ENCODE measurements around the gene ABCB8.

The ABCB8 gene

DNA sequence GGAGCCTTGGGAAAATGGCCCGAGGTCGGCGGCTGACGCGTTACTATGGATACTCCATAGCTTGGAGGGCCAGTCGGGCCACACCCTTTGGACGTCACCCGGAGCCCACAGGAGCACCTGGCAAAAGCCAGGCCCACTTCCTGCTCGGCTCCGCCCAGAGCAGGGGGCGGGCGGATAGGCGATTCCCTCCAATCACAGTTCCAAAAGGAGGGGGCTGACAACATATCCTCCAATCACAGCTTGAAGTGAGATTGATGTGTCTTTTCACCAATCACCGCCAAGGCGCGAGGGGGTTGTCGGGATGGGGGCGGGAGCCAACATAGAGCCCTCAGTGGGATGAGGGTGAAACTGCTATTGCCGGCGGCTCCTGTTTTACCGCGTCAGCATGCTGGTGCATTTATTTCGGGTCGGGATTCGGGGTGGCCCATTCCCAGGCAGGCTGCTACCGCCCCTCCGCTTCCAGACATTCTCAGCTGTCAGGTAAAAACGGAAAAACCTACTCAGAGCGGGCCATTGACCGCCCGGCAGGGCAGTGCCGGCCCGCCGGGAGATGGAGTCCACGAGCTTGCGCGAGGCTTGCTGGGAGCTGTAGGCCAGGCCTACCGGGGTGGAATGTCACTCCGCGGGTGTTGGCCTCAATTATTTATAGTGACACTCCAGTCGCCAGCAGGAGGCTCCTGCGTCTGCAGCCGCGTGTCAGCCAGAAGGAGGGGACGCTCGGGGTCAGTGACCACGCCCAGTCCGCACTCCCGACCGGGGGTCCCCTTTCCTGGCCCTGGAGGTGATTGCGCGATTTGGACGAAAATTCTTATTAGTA, at the start of gene ABCB8:
Gene ABCB8 (plus strand): TSS at position 320 of the 817 bp plus-strand sequence. CDS start 66 bp downstream, at position 386.
- peak; percentile 100 for DNase-seq (ENCODE audit: low spot score)
- TF ChIP-seq, protein P1, sequence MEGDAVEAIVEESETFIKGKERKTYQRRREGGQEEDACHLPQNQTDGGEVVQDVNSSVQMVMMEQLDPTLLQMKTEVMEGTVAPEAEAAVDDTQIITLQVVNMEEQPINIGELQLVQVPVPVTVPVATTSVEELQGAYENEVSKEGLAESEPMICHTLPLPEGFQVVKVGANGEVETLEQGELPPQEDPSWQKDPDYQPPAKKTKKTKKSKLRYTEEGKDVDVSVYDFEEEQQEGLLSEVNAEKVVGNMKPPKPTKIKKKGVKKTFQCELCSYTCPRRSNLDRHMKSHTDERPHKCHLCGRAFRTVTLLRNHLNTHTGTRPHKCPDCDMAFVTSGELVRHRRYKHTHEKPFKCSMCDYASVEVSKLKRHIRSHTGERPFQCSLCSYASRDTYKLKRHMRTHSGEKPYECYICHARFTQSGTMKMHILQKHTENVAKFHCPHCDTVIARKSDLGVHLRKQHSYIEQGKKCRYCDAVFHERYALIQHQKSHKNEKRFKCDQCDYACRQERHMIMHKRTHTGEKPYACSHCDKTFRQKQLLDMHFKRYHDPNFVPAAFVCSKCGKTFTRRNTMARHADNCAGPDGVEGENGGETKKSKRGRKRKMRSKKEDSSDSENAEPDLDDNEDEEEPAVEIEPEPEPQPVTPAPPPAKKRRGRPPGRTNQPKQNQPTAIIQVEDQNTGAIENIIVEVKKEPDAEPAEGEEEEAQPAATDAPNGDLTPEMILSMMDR (IDR thresholded peaks at IDR 0.05; ENCODE audit: borderline replicate concordance, control extremely low read depth, extremely low read depth, insufficient read depth, missing control alignments), result peak; percentile 10
- in situ Hi-C loops (cut with MboI; ENCODE audit: low sequenced_read_pairs, unreplicated experiment), result no loop called here

DNA sequence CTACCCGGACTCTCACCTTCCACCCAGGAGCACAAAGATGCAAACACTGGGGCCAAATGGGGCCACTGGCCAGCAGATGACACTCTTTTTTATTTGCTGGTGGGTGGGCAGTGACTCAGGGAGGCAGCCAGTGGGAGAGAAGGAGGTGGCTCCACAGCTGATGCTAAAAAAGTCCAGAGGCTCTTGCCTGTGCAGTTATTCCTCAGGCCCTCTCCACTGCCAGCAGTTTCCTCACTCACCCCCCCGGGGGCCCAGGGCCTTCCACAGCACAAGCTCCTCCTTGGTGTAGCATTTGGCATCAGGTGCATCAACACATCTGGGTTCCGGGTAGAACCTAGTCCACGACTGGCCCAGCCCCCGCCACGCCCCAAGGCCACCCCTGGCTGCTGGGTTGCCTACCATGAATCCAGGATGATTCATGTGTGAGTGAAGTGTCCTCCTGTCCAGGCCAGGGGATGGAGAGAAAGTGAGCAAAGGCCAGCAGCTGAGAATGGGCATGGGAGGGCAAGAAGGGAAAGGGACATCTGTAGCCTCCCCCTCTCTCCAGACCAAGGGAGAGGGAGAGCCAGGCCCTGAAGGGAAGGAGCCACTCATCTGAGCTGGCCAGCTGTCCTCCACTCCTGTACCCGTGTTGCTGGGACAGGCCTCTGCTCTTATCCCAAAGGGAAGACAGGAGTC, 48.4 kb upstream of the ABCB8 start:
- no peak for DNase-seq (ENCODE audit: low spot score)
- TF ChIP-seq, protein P1 (IDR thresholded peaks at IDR 0.05; ENCODE audit: borderline replicate concordance, control extremely low read depth, extremely low read depth, insufficient read depth, missing control alignments), result no peak
- in situ Hi-C loops (cut with MboI; ENCODE audit: low sequenced_read_pairs, unreplicated experiment), result loop anchor here (10.0 kb wide), 1 partner anchor 205 kb away; no protein-coding TSS in a partner anchor

DNA sequence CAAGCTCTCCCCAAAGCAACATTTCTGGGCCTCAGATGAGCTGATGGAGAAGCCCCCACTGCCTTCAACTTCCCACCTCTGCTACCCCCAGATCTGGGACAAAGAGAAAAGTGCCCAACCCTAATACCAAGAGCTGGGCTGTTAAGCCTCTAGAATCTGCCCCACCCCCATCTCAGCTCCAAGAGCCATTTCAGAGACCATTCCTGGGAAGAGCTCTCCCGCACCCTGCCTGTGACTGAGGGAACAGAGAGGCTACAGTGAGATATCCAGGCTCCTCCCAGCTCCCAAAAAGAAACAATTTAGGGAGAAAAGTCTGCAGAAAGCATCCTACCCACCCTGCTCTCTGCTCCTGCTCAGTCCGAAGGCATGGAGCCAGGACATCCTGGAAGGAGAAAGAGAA, 47.6 kb upstream of the ABCB8 start:
- in situ Hi-C loops (cut with MboI; ENCODE audit: low sequenced_read_pairs, unreplicated experiment), result loop anchor here (10.0 kb wide), 1 partner anchor 206 kb away; no protein-coding TSS in a partner anchor
- no peak for DNase-seq (ENCODE audit: low spot score)
- TF ChIP-seq, protein P1 (IDR thresholded peaks at IDR 0.05; ENCODE audit: borderline replicate concordance, control extremely low read depth, extremely low read depth, insufficient read depth, missing control alignments), result no peak

DNA sequence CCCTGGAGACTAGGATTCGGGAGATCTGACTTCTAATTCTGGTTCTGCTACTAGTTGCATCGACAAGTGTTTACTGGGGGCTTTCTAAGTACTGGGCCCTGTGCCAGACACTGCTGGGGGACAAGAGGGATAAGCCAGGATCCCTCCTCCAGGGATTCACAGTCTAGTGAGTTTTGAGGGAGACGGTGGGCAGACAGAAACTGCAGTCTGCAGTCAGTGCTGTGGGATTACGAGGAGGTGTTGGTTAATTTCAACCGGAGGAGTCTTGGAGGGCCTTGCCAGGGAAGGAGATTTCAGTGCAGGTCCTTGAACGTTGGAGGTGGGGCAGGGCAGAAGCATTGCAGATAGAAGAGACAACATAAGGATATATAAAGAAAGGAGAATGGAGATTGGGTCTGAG, 46.6 kb upstream of the ABCB8 start:
- DNase-seq (ENCODE audit: low spot score), result no peak
- TF ChIP-seq, protein P1 (IDR thresholded peaks at IDR 0.05; ENCODE audit: borderline replicate concordance, control extremely low read depth, extremely low read depth, insufficient read depth, missing control alignments), result no peak
- in situ Hi-C loops (cut with MboI; ENCODE audit: low sequenced_read_pairs, unreplicated experiment), result loop anchor here (10.0 kb wide), 1 partner anchor 207 kb away; no protein-coding TSS in a partner anchor

DNA sequence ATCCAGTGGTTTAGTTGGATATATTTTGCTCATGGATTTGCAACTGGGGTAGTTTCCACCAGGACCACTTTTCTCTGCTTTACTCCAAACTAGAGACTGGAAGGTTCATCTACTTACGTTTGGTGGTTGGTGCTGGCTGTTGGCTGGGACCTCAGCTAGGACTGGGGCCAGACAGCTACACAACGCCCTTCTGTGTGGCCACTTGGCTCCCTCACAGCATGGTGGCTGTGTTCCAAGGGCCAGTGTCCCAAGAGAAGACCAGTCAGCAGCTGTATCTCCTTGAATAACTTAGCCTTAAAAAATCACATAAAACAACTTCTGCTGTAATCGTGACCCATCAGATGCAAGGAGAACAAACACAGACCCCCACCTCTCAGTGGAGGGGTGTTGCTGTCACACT, 45.9 kb upstream of the ABCB8 start:
- no peak for DNase-seq (ENCODE audit: low spot score)
- TF ChIP-seq, protein P1 (IDR thresholded peaks at IDR 0.05; ENCODE audit: borderline replicate concordance, control extremely low read depth, extremely low read depth, insufficient read depth, missing control alignments), result no peak
- in situ Hi-C loops (cut with MboI; ENCODE audit: low sequenced_read_pairs, unreplicated experiment), result loop anchor here (10.0 kb wide), 1 partner anchor 208 kb away; no protein-coding TSS in a partner anchor

DNA sequence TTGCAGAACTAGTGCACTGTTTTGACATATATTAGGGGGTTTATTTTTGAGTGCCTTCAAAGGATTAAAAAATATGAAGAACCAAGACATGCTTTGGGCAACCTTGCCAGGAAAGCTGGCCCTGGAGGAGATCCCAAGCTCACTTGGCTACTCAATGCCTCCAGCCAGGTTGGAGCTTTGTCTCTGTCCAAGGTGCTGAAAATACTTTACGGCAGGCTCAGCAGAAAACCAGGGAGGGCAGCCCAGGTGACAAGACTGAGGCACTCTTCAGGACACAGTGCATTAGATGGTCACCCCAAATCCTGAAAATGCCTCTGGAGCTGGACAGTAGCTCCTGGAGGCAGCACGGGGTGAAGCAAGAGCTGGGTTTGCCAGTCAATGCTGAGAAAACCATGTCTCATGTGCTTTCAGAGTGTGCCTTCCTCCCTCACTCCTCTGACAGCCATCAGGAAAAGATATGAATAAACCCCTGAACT, 44.3 kb upstream of the ABCB8 start:
- no peak for DNase-seq (ENCODE audit: low spot score)
- TF ChIP-seq, protein P1 (IDR thresholded peaks at IDR 0.05; ENCODE audit: borderline replicate concordance, control extremely low read depth, extremely low read depth, insufficient read depth, missing control alignments), result no peak
- in situ Hi-C loops (cut with MboI; ENCODE audit: low sequenced_read_pairs, unreplicated experiment), result loop anchor here (10.0 kb wide), 1 partner anchor 209 kb away; no protein-coding TSS in a partner anchor

Data from GM13976 (cell line).